ENCODE results near the gene FAM114A2.

GRCh38 chr5:154072414-154073171 is 33.9 kb upstream of the FAM114A2 start:
- TF ChIP-seq CTCF (IDR thresholded peaks at IDR 0.05 in 8 of 11, conservative IDR thresholded peaks at IDR 0.05 in 3 of 11) (peak; percentile 83 to 95 (median 93)), POLR2AphosphoS5 (IDR thresholded peaks at IDR 0.05) (peak in 2 of 3 donors; percentile 26 to 40)

Data from spleen (tissue), 7 donors.